Measurements from ENCODE around the gene GULP1.
"Not testable (repeated sequence)": the region's sequence is repeated elsewhere in the genome, so short reads cannot be mapped to it uniquely, and the experiment has no call there.

GULP1 gene

GRCh38 chr2:188534875-188535274 is 243.2 kb downstream of the GULP1 start:
- H3K79me2 ChIP-seq (ENCODE audit: insufficient read depth, low read length): no peaks in the 10 kb centered on the region
- no peak overlapping the region for H3K9ac ChIP-seq (ENCODE audit: low read depth, low read length)
- H3K27ac ChIP-seq (ENCODE audit: low read length): no peak overlapping the region
- H3K27me3 ChIP-seq (ENCODE audit: insufficient read depth, low read length, poor library complexity): no peaks in the 10 kb centered on the region
- no peak overlapping the region for H2AFZ ChIP-seq (ENCODE audit: low read depth, low read length)
- ATAC-seq (ENCODE audit: insufficient read depth, low read depth) (no peak), DNase-seq (no peak)
- H3K4me1 ChIP-seq (ENCODE audit: insufficient read depth, low read length): no peaks in the 10 kb centered on the region
- no peaks in the 10 kb centered on the region for H4K20me1 ChIP-seq (ENCODE audit: insufficient read depth, low read length)
- H3K4me2 ChIP-seq (ENCODE audit: insufficient read depth, low read length): no peak overlapping the region
- TF ChIP-seq EZH2 (IDR thresholded peaks at IDR 0.05; ENCODE audit: borderline replicate concordance, low read depth, low read length, severe bottlenecking): no peak
- TF ChIP-seq CTCF (IDR thresholded peaks at IDR 0.05; ENCODE audit: borderline replicate concordance, extremely low read depth, low read length, poor library complexity, severe bottlenecking): no peak
- no peak overlapping the region for H3K4me3 ChIP-seq (ENCODE audit: low read depth in 1 of 2, low read length in 2 of 2)
- no peaks in the 10 kb centered on the region for H3K36me3 ChIP-seq (ENCODE audit: insufficient read depth, low read length)
- no peaks in the 10 kb centered on the region for H3K9me3 ChIP-seq (ENCODE audit: insufficient read depth, low read length, severe bottlenecking)

GRCh38 chr2:188551671-188552070 is 260.0 kb downstream of the GULP1 start:
- Histone ChIP-seq H3K36me3 (ENCODE audit: insufficient read depth, low read length) (no peaks in the 10 kb centered on the region), H3K79me2 (ENCODE audit: insufficient read depth, low read length) (no peaks in the 10 kb centered on the region)
- DNase-seq: no peak

GRCh38 chr2:188557081-188557480 is 265.4 kb downstream of the GULP1 start:
- H2AFZ ChIP-seq (ENCODE audit: low read depth, low read length): no peak overlapping the region
- no peaks in the 10 kb centered on the region for H4K20me1 ChIP-seq (ENCODE audit: insufficient read depth, low read length)
- H3K27ac ChIP-seq (ENCODE audit: low read length): no peak overlapping the region
- ATAC-seq (ENCODE audit: insufficient read depth, low read depth): no peak
- H3K79me2 ChIP-seq (ENCODE audit: insufficient read depth, low read length): no peaks in the 10 kb centered on the region
- H3K36me3 ChIP-seq (ENCODE audit: insufficient read depth, low read length): no peaks in the 10 kb centered on the region
- no peak for DNase-seq
- H3K4me1 ChIP-seq (ENCODE audit: insufficient read depth, low read length): no peaks in the 10 kb centered on the region
- no peaks in the 10 kb centered on the region for H3K27me3 ChIP-seq (ENCODE audit: insufficient read depth, low read length, poor library complexity)
- no peak overlapping the region for H3K4me2 ChIP-seq (ENCODE audit: insufficient read depth, low read length)
- no peak overlapping the region for H3K4me3 ChIP-seq (ENCODE audit: low read depth in 1 of 2, low read length in 2 of 2)
- TF ChIP-seq CTCF (IDR thresholded peaks at IDR 0.05; ENCODE audit: borderline replicate concordance, extremely low read depth, low read length, poor library complexity, severe bottlenecking) (no peak), EZH2 (IDR thresholded peaks at IDR 0.05; ENCODE audit: borderline replicate concordance, low read depth, low read length, severe bottlenecking) (no peak)
- no peak overlapping the region for H3K9ac ChIP-seq (ENCODE audit: low read depth, low read length)
- H3K9me3 ChIP-seq (ENCODE audit: insufficient read depth, low read length, severe bottlenecking): no peaks in the 10 kb centered on the region

More at GRCh38 chr2:188551671-188552070, 260.0 kb downstream of the GULP1 start:
- Histone ChIP-seq H3K4me3 (ENCODE audit: low read depth in 1 of 2, low read length in 2 of 2) (no peak overlapping the region), H3K4me1 (ENCODE audit: insufficient read depth, low read length) (no peaks in the 10 kb centered on the region), H3K27ac (ENCODE audit: low read length) (no peak overlapping the region), H2AFZ (ENCODE audit: low read depth, low read length) (no peak overlapping the region), H4K20me1 (ENCODE audit: insufficient read depth, low read length) (no peaks in the 10 kb centered on the region), H3K9me3 (ENCODE audit: insufficient read depth, low read length, severe bottlenecking) (no peaks in the 10 kb centered on the region), H3K4me2 (ENCODE audit: insufficient read depth, low read length) (no peak overlapping the region), H3K9ac (ENCODE audit: low read depth, low read length) (no peak overlapping the region), H3K27me3 (ENCODE audit: insufficient read depth, low read length, poor library complexity) (no peaks in the 10 kb centered on the region)
- no peak for TF ChIP-seq CTCF (IDR thresholded peaks at IDR 0.05; ENCODE audit: borderline replicate concordance, extremely low read depth, low read length, poor library complexity, severe bottlenecking)
- no peak for TF ChIP-seq EZH2 (IDR thresholded peaks at IDR 0.05; ENCODE audit: borderline replicate concordance, low read depth, low read length, severe bottlenecking)
- ATAC-seq (ENCODE audit: insufficient read depth, low read depth): no peak

GRCh38 chr2:188559455-188559854 is 267.8 kb downstream of the GULP1 start:
- H3K9me3 ChIP-seq (ENCODE audit: insufficient read depth, low read length, severe bottlenecking); H3K27ac ChIP-seq (ENCODE audit: low read length); DNase-seq; H3K4me2 ChIP-seq (ENCODE audit: insufficient read depth, low read length); H3K4me1 ChIP-seq (ENCODE audit: insufficient read depth, low read length); H2AFZ ChIP-seq (ENCODE audit: low read depth, low read length); H3K9ac ChIP-seq (ENCODE audit: low read depth, low read length); H3K27me3 ChIP-seq (ENCODE audit: insufficient read depth, low read length, poor library complexity); H3K4me3 ChIP-seq (ENCODE audit: low read depth in 1 of 2, low read length in 2 of 2); ATAC-seq (ENCODE audit: insufficient read depth, low read depth); H3K79me2 ChIP-seq (ENCODE audit: insufficient read depth, low read length); H4K20me1 ChIP-seq (ENCODE audit: insufficient read depth, low read length); H3K36me3 ChIP-seq (ENCODE audit: insufficient read depth, low read length): not testable (repeated sequence)

Measured in DND-41 (cell line).